Measurements from ENCODE around the gene CREBBP.
"Not testable (repeated sequence)": the region's sequence is repeated elsewhere in the genome, so short reads cannot be mapped to it uniquely, and the experiment has no call there.

Gene CREBBP

GRCh38 chr16:3880623-3881498, at the start of gene CREBBP:
Gene CREBBP, minus strand, starts transcription at chr16:3880713. Its CDS starts 797 bp downstream, at chr16:3879916.
- Histone ChIP-seq H3K27ac (ENCODE audit: low read depth, low read length) (peak within 1 kb of the TSS; percentile 77), H3K4me1 (ENCODE audit: control insufficient read depth, insufficient read depth, low read length) (0 out of 2 replicates have a peak, but pooled peaks cover 7% of the 10 kb centered on the region), H3K9ac (ENCODE audit: low read depth, low read length) (peak within 1 kb of the TSS; percentile 89)

GRCh38 chr16:3927147-3927546, 46.6 kb upstream of the CREBBP start:
- H3K9ac ChIP-seq (ENCODE audit: low read depth, low read length); H3K27ac ChIP-seq (ENCODE audit: low read depth, low read length); H3K4me1 ChIP-seq (ENCODE audit: control insufficient read depth, insufficient read depth, low read length); H3K9me3 ChIP-seq (ENCODE audit: control insufficient read depth, insufficient read depth, low read length); H3K36me3 ChIP-seq (ENCODE audit: control insufficient read depth, insufficient read depth, low read length); H3K4me3 ChIP-seq (ENCODE audit: low read depth, low read length); H3K27me3 ChIP-seq (ENCODE audit: control insufficient read depth, insufficient read depth, low read length): not testable (repeated sequence)

More at GRCh38 chr16:3880623-3881498, at the start of gene CREBBP:
- no peaks in the 10 kb centered on the region for H3K27me3 ChIP-seq (ENCODE audit: control insufficient read depth, insufficient read depth, low read length)
- H3K9me3 ChIP-seq (ENCODE audit: control insufficient read depth, insufficient read depth, low read length) = no peaks in the 10 kb centered on the region
- H3K4me3 ChIP-seq (ENCODE audit: low read depth, low read length) = peak within 1 kb of the TSS; percentile 92
- peaks cover 15% of the 10 kb centered on the region; the same call in 1 of the 2 replicates for H3K36me3 ChIP-seq (ENCODE audit: control insufficient read depth, insufficient read depth, low read length)

- Histone ChIP-seq H3K9ac (ENCODE audit: low read depth, low read length) (no peak overlapping the region), H3K27ac (ENCODE audit: low read depth, low read length) (no peak overlapping the region), H3K9me3 (ENCODE audit: control insufficient read depth, insufficient read depth, low read length) (no peaks in the 10 kb centered on the region), H3K36me3 (ENCODE audit: control insufficient read depth, insufficient read depth, low read length) (no peaks in the 10 kb centered on the region), H3K4me3 (ENCODE audit: low read depth, low read length) (no peak overlapping the region), H3K4me1 (ENCODE audit: control insufficient read depth, insufficient read depth, low read length) (no peaks in the 10 kb centered on the region), H3K27me3 (ENCODE audit: control insufficient read depth, insufficient read depth, low read length) (no peaks in the 10 kb centered on the region)
Measured at GRCh38 chr16:3924763-3925162, 44.2 kb upstream of the CREBBP start.

GRCh38 chr16:3922241-3922640, 41.7 kb upstream of the CREBBP start:
- Histone ChIP-seq H3K27ac (ENCODE audit: low read depth, low read length) (no peak overlapping the region), H3K9me3 (ENCODE audit: control insufficient read depth, insufficient read depth, low read length) (no peaks in the 10 kb centered on the region), H3K27me3 (ENCODE audit: control insufficient read depth, insufficient read depth, low read length) (no peaks in the 10 kb centered on the region), H3K9ac (ENCODE audit: low read depth, low read length) (no peak overlapping the region), H3K4me3 (ENCODE audit: low read depth, low read length) (no peak overlapping the region), H3K36me3 (ENCODE audit: control insufficient read depth, insufficient read depth, low read length) (no peaks in the 10 kb centered on the region), H3K4me1 (ENCODE audit: control insufficient read depth, insufficient read depth, low read length) (no peaks in the 10 kb centered on the region)

GRCh38 chr16:3920206-3920605, 39.7 kb upstream of the CREBBP start:
- no peak overlapping the region for H3K4me3 ChIP-seq (ENCODE audit: low read depth, low read length)
- H3K27ac ChIP-seq (ENCODE audit: low read depth, low read length) = no peak overlapping the region
- no peaks in the 10 kb centered on the region for H3K27me3 ChIP-seq (ENCODE audit: control insufficient read depth, insufficient read depth, low read length)
- no peaks in the 10 kb centered on the region for H3K36me3 ChIP-seq (ENCODE audit: control insufficient read depth, insufficient read depth, low read length)
- H3K9ac ChIP-seq (ENCODE audit: low read depth, low read length) = no peak overlapping the region
- H3K9me3 ChIP-seq (ENCODE audit: control insufficient read depth, insufficient read depth, low read length) = no peaks in the 10 kb centered on the region
- H3K4me1 ChIP-seq (ENCODE audit: control insufficient read depth, insufficient read depth, low read length) = no peaks in the 10 kb centered on the region

- Histone ChIP-seq H3K27ac (ENCODE audit: low read depth, low read length) (no peak overlapping the region), H3K4me1 (ENCODE audit: control insufficient read depth, insufficient read depth, low read length) (no peaks in the 10 kb centered on the region), H3K36me3 (ENCODE audit: control insufficient read depth, insufficient read depth, low read length) (no peaks in the 10 kb centered on the region), H3K4me3 (ENCODE audit: low read depth, low read length) (no peak overlapping the region), H3K9ac (ENCODE audit: low read depth, low read length) (no peak overlapping the region), H3K9me3 (ENCODE audit: control insufficient read depth, insufficient read depth, low read length) (no peaks in the 10 kb centered on the region), H3K27me3 (ENCODE audit: control insufficient read depth, insufficient read depth, low read length) (no peaks in the 10 kb centered on the region)
Measured at GRCh38 chr16:3919413-3919812, 38.9 kb upstream of the CREBBP start.

GRCh38 chr16:3915426-3916260, 35.1 kb upstream of the CREBBP start:
- no peaks in the 10 kb centered on the region for H3K9me3 ChIP-seq (ENCODE audit: control insufficient read depth, insufficient read depth, low read length)
- no peak overlapping the region for H3K9ac ChIP-seq (ENCODE audit: low read depth, low read length)
- no peaks in the 10 kb centered on the region for H3K36me3 ChIP-seq (ENCODE audit: control insufficient read depth, insufficient read depth, low read length)
- no peaks in the 10 kb centered on the region for H3K27me3 ChIP-seq (ENCODE audit: control insufficient read depth, insufficient read depth, low read length)
- no peaks in the 10 kb centered on the region for H3K4me1 ChIP-seq (ENCODE audit: control insufficient read depth, insufficient read depth, low read length)
- H3K4me3 ChIP-seq (ENCODE audit: low read depth, low read length) = no peak overlapping the region
- H3K27ac ChIP-seq (ENCODE audit: low read depth, low read length) = no peak overlapping the region

GRCh38 chr16:3912897-3913296, 32.4 kb upstream of the CREBBP start:
- no peaks in the 10 kb centered on the region for H3K36me3 ChIP-seq (ENCODE audit: control insufficient read depth, insufficient read depth, low read length)
- H3K9ac ChIP-seq (ENCODE audit: low read depth, low read length) = no peak overlapping the region
- H3K9me3 ChIP-seq (ENCODE audit: control insufficient read depth, insufficient read depth, low read length) = no peaks in the 10 kb centered on the region
- H3K4me3 ChIP-seq (ENCODE audit: low read depth, low read length) = no peak overlapping the region
- no peaks in the 10 kb centered on the region for H3K4me1 ChIP-seq (ENCODE audit: control insufficient read depth, insufficient read depth, low read length)
- no peaks in the 10 kb centered on the region for H3K27me3 ChIP-seq (ENCODE audit: control insufficient read depth, insufficient read depth, low read length)
- no peak overlapping the region for H3K27ac ChIP-seq (ENCODE audit: low read depth, low read length)

GRCh38 chr16:3912373-3912772, 31.9 kb upstream of the CREBBP start:
- Histone ChIP-seq H3K36me3 (ENCODE audit: control insufficient read depth, insufficient read depth, low read length) (no peaks in the 10 kb centered on the region), H3K9ac (ENCODE audit: low read depth, low read length) (no peak overlapping the region), H3K27me3 (ENCODE audit: control insufficient read depth, insufficient read depth, low read length) (no peaks in the 10 kb centered on the region), H3K27ac (ENCODE audit: low read depth, low read length) (no peak overlapping the region), H3K4me1 (ENCODE audit: control insufficient read depth, insufficient read depth, low read length) (no peaks in the 10 kb centered on the region), H3K9me3 (ENCODE audit: control insufficient read depth, insufficient read depth, low read length) (no peaks in the 10 kb centered on the region), H3K4me3 (ENCODE audit: low read depth, low read length) (no peak overlapping the region)

- not testable (repeated sequence) for H3K9me3 ChIP-seq (ENCODE audit: control insufficient read depth, insufficient read depth, low read length); H3K27me3 ChIP-seq (ENCODE audit: control insufficient read depth, insufficient read depth, low read length); H3K36me3 ChIP-seq (ENCODE audit: control insufficient read depth, insufficient read depth, low read length); H3K4me3 ChIP-seq (ENCODE audit: low read depth, low read length); H3K27ac ChIP-seq (ENCODE audit: low read depth, low read length); H3K9ac ChIP-seq (ENCODE audit: low read depth, low read length); H3K4me1 ChIP-seq (ENCODE audit: control insufficient read depth, insufficient read depth, low read length)
Measured at GRCh38 chr16:3911741-3912140, 31.2 kb upstream of the CREBBP start.
